K562 (cell line): ENCODE results near the gene SUPT5H. TPM values are rescaled to one million over a fixed set of nuclear protein-coding genes. Genes with fewer than 3 reads are reported as not detected.

Source experiments
- XRCC4 ChIP-seq: IDR thresholded peaks from one replicate; pipeline ENCODE4 v1.6.1; 2011; ENCODE audit not compliant: insufficient read depth, insufficient read length; ENCODE audit errors: extremely low read depth
- ZNF121 ChIP-seq: sonication (generic); formaldehyde crosslinking; conservative IDR thresholded peaks from 2 replicates; pipeline ENCODE4 v1.8.0; 2022; ENCODE audit warnings: missing genetic modification reagents
- polyA plus RNA-seq, 8 experiments: library from polyadenylated mRNA; depleted of rRNA in 4 of 8; stranded (reverse) in 5 of 8; unstranded in 3 of 8; fragments of >200 nt; fragmentation: Nextera tagmentation in 2 of 8; fragmentation: Illumina TruSeq in 1 of 8; extraction: Ambion mirVana in 2 of 8; extraction: Trizol in 1 of 8; gene quantifications; 2 replicates each; pipeline versions ENCODE4 v1.2.1 to v1.2.3, GENCODE V29; 2011 to 2014; ENCODE audit warnings: inconsistent platforms in 1 of 8, missing spikeins in 1 of 8
- total RNA-seq, 7 experiments: library from RNA; depleted of rRNA in 6 of 7; stranded (reverse); fragments of >200 nt in 6 of 7; fragmentation: Illumina TruSeq in 2 of 7; extraction: Trizol in 2 of 7; gene quantifications; 2 replicates each; pipeline versions ENCODE4 v1.2.1 to v1.2.3, GENCODE V29; 2011 to 2021; ENCODE audit warnings: low replicate concordance in 1 of 7
- TF ChIP-seq, protein P1 (sequence below), 2 experiments: fragments of 450-650 bp; formaldehyde crosslinking in 1 of 2; IDR thresholded peaks; 2 replicates each; pipeline versions ENCODE4 v1.4.0 to v1.6.1; 2014 to 2020; ENCODE audit warnings: mild to moderate bottlenecking in 2 of 2, borderline replicate concordance in 1 of 2, low read depth in 1 of 2
- TF ChIP-seq, protein P2 (sequence below), 2 experiments: fragments of 450-650 bp in 1 of 2; sonication (generic) in 1 of 2; formaldehyde crosslinking in 1 of 2; IDR thresholded peaks; 2 replicates each; pipeline versions ENCODE4 v1.7.1 to v1.9.0; 2016 to 2022; ENCODE audit warnings: inconsistent platforms in 1 of 2, mild to moderate bottlenecking in 1 of 2, missing genetic modification reagents in 1 of 2
- TF ChIP-seq, protein P3 (sequence below): fragments of 250-450 bp; sonication (Bioruptor Pico); IDR thresholded peaks from 2 replicates; pipeline ENCODE4 v1.8.0; 2021; ENCODE audit warnings: moderate library complexity, mild to moderate bottlenecking, inconsistent platforms

Gene SUPT5H
- total and polyA plus RNA-seq, 9 of the 15 experiments (the other 6 are each of a cell fraction or from before 2014, with no cell fraction given): 13.3 to 85.9 (median 35.9) TPM

DNA sequence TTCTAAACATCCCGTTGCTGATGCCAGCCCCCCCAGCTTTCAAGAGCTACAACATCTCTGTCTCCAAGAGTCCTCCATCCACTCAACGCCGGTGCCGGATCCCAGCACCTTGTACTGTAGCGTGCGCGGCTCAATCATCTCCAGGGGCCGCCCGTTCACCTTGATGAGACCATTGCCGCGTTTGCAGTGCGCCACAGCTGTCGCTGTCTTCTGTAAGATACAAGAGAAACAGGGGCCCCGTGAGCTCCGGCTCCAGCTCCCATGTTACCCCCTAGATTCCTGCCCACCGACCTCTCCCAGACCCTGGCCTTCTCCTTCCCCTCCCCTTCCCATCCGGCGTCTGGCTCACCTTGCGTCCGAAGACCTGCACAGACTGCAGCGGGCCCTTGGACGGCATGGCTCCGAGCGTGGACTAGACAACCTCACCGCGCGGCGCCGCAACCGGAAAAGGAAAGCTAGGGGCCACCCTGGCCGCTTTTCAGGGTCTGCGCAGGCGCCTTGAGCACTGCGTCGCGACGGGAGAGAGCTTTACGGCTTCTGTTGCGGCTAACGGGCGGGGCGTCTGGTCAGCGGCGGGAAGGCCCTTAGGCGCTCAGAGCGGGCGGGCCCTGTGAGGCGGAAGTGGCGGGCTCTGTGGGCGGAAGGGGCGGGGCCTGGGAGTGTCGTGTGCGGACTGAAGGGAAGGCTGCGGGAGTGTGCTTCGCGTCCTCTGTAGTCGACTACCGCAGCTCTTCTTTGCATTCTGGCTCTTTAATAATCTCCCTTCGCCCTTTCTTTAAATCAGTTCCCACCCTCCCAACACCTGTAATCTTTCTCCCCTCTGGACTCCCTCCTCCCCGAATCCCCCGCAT, 9.7 kb upstream of the SUPT5H start, which contains the start of gene RPS16 (continued):
- TF ChIP-seq, protein P1, sequence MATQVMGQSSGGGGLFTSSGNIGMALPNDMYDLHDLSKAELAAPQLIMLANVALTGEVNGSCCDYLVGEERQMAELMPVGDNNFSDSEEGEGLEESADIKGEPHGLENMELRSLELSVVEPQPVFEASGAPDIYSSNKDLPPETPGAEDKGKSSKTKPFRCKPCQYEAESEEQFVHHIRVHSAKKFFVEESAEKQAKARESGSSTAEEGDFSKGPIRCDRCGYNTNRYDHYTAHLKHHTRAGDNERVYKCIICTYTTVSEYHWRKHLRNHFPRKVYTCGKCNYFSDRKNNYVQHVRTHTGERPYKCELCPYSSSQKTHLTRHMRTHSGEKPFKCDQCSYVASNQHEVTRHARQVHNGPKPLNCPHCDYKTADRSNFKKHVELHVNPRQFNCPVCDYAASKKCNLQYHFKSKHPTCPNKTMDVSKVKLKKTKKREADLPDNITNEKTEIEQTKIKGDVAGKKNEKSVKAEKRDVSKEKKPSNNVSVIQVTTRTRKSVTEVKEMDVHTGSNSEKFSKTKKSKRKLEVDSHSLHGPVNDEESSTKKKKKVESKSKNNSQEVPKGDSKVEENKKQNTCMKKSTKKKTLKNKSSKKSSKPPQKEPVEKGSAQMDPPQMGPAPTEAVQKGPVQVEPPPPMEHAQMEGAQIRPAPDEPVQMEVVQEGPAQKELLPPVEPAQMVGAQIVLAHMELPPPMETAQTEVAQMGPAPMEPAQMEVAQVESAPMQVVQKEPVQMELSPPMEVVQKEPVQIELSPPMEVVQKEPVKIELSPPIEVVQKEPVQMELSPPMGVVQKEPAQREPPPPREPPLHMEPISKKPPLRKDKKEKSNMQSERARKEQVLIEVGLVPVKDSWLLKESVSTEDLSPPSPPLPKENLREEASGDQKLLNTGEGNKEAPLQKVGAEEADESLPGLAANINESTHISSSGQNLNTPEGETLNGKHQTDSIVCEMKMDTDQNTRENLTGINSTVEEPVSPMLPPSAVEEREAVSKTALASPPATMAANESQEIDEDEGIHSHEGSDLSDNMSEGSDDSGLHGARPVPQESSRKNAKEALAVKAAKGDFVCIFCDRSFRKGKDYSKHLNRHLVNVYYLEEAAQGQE (IDR thresholded peaks at IDR 0.05; ENCODE audit: borderline replicate concordance): no peak
- TF ChIP-seq, protein P1 (CRISPR knock-in tag; IDR thresholded peaks at IDR 0.05; ENCODE audit: low read depth): peak; percentile 54; the same call in 1 of the 2 replicates
- TF ChIP-seq, protein P2, sequence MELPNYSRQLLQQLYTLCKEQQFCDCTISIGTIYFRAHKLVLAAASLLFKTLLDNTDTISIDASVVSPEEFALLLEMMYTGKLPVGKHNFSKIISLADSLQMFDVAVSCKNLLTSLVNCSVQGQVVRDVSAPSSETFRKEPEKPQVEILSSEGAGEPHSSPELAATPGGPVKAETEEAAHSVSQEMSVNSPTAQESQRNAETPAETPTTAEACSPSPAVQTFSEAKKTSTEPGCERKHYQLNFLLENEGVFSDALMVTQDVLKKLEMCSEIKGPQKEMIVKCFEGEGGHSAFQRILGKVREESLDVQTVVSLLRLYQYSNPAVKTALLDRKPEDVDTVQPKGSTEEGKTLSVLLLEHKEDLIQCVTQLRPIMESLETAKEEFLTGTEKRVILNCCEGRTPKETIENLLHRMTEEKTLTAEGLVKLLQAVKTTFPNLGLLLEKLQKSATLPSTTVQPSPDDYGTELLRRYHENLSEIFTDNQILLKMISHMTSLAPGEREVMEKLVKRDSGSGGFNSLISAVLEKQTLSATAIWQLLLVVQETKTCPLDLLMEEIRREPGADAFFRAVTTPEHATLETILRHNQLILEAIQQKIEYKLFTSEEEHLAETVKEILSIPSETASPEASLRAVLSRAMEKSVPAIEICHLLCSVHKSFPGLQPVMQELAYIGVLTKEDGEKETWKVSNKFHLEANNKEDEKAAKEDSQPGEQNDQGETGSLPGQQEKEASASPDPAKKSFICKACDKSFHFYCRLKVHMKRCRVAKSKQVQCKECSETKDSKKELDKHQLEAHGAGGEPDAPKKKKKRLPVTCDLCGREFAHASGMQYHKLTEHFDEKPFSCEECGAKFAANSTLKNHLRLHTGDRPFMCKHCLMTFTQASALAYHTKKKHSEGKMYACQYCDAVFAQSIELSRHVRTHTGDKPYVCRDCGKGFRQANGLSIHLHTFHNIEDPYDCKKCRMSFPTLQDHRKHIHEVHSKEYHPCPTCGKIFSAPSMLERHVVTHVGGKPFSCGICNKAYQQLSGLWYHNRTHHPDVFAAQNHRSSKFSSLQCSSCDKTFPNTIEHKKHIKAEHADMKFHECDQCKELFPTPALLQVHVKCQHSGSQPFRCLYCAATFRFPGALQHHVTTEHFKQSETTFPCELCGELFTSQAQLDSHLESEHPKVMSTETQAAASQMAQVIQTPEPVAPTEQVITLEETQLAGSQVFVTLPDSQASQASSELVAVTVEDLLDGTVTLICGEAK (IDR thresholded peaks at IDR 0.05): peak; percentile 94
- TF ChIP-seq, protein P2 (CRISPR knock-in tag; IDR thresholded peaks at IDR 0.05): no peak
- TF ChIP-seq XRCC4: no peak
- TF ChIP-seq, protein P3, sequence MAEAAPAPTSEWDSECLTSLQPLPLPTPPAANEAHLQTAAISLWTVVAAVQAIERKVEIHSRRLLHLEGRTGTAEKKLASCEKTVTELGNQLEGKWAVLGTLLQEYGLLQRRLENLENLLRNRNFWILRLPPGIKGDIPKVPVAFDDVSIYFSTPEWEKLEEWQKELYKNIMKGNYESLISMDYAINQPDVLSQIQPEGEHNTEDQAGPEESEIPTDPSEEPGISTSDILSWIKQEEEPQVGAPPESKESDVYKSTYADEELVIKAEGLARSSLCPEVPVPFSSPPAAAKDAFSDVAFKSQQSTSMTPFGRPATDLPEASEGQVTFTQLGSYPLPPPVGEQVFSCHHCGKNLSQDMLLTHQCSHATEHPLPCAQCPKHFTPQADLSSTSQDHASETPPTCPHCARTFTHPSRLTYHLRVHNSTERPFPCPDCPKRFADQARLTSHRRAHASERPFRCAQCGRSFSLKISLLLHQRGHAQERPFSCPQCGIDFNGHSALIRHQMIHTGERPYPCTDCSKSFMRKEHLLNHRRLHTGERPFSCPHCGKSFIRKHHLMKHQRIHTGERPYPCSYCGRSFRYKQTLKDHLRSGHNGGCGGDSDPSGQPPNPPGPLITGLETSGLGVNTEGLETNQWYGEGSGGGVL (CRISPR knock-in tag): no peak
- TF ChIP-seq ZNF121 (CRISPR knock-in tag): no peak
